GM20000 (cell line): ENCODE results near the gene AGO4.
A peak's percentile ranks its signal among the peaks of the same experiment; 100 is the strongest.
"Not testable (repeated sequence)": the region's sequence is repeated elsewhere in the genome, so short reads cannot be mapped to it uniquely, and the experiment has no call there.

Source experiments
- DNase-seq: peaks from one replicate; pipeline ENCODE4 v3.0.0; 2012; ENCODE audit warnings: low spot score
- TF ChIP-seq, protein P1 (sequence below): IDR thresholded peaks from 2 replicates; pipeline ENCODE4 v1.5.1; 2012; ENCODE audit warnings: mild to moderate bottlenecking, control low read depth; ENCODE audit errors: extremely low read depth, missing control alignments

The AGO4 gene

DNA sequence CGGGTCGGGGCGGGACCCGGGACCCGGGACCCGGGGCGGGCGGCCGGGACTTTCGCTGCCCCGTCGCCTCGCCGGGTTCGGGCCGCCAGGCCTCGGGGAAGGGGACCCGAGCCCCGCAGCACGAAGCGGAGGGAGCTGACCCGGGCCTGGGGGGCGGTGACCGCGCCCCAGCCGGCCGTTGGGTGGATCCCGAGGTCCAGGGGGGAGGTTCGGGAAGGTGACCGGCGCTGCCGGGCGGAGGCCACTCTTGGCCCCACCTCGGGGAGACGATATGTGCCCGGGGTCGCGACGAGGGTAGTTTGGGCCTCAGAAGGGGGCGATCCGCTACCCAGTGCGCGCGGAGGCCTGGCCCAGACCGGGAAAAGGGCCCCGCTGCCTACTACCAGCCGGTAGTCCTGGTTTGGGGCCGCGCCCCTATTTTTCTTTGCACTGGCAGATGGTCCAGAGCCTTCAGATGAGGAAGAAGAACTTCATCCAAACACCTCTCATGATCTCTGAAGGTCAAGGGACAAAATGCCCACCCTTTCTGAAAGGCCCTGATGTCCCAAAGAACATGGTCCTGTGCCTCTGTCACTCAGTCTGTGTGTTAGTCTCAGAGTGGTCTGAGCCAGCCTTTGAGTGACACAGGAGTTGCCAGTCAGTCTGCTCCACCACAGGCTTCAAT, 766 bp downstream of the AGO4 start:
- DNase-seq = peak; percentile 35
- TF ChIP-seq, protein P1, sequence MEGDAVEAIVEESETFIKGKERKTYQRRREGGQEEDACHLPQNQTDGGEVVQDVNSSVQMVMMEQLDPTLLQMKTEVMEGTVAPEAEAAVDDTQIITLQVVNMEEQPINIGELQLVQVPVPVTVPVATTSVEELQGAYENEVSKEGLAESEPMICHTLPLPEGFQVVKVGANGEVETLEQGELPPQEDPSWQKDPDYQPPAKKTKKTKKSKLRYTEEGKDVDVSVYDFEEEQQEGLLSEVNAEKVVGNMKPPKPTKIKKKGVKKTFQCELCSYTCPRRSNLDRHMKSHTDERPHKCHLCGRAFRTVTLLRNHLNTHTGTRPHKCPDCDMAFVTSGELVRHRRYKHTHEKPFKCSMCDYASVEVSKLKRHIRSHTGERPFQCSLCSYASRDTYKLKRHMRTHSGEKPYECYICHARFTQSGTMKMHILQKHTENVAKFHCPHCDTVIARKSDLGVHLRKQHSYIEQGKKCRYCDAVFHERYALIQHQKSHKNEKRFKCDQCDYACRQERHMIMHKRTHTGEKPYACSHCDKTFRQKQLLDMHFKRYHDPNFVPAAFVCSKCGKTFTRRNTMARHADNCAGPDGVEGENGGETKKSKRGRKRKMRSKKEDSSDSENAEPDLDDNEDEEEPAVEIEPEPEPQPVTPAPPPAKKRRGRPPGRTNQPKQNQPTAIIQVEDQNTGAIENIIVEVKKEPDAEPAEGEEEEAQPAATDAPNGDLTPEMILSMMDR = no peak

DNA sequence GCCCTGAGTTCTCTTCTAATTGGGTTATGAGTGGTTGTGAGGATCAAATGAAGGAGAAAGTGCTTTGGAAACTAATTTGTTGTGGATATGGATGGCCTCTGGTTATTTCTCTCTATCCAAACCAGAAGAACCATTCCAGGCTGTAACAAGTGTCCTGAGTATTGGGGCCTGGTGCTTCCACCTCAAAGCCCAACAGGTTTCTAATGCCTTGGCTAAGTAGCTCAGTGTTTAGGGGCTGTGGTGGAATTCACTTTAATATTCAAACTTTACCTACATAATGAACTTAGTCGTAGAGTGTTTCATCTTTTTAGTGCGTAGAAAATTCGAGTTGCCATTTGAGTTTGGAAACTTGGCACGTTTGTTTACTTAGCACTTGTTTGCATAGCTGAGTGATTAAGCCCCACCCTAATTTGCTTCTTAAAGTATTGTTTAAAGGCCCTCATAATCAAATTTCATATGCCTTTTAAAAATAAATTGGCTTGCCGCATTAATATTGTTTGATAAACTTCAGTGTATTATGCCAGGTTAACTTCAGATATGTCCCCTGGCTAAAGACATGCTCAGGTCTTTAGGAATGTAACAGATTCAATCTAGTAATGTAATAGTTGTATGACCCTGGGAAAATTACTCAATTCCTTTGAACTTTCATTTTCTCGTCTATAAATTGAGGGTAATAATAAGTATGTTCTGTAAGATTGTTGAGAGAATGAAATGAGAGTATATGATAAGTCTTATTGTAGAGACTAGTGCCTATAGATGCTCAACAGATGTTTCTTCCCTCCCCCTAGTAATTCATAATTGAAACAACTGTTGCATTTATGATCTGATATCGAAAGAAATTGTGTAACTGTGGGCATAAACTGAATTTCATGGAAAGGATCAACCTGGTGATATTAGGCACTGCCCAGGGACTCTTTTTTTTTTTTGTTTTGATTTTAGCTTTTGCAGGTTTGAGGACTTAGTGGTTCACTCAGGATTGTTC, 1.6 kb downstream of the AGO4 start:
- TF ChIP-seq, protein P1 = no peak
- no peak for DNase-seq

DNA sequence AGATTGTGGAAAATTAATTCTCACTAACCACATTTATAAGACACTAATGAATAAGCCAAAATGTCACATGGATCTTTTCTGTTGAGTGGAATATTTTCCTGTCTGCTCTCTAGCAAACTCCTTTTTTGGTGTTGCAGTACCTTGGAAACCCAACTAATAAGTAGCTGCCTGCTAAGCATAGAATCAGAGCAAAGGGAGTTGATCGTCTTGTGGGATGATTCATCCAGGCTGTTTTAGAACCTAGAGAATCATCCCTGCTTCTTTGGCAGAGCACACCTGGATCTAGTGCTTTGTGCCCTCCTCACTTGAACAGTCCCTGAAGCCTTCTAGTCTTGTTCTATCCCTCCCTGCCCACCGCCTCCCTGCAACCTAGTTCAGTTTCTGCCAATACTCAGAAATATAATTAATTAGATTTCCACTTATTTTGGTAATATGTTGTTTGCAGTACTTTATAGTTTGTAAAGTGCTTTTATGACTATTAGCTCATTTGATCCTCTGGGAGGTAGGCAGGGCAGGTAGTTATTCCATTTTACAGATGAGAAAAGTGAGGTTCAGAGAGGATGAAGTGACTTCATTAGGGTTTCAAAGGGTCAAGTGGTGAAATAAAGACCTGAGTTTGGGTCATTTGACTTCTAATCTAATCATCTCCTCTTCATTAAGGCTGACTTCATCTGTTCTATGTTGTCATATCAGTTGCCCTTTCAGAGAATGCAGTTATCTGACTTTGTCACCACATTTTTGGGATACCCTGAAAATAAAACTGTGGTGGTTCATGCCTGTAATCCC, 2.5 kb downstream of the AGO4 start:
- TF ChIP-seq, protein P1 = no peak
- DNase-seq = no peak

DNA sequence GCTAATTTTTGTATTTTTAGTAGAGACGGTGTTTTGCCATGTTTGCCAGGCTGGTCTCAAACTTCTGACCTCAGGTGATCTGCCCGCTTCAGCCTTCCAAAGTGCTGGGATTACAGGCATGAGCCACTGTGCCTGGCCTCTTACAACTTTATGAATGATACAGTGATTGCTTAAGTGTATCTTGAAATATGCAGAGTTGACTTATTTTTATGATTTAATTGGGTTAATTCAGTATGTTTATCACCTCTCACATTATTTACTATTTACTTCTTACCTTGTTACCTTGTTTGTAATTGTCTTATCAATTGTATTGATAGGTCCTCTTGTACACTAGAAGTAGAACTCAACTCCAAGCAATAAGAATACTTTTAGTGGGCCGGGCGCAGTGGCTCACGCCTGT, 4.9 kb downstream of the AGO4 start:
- not testable (repeated sequence) for DNase-seq

DNA sequence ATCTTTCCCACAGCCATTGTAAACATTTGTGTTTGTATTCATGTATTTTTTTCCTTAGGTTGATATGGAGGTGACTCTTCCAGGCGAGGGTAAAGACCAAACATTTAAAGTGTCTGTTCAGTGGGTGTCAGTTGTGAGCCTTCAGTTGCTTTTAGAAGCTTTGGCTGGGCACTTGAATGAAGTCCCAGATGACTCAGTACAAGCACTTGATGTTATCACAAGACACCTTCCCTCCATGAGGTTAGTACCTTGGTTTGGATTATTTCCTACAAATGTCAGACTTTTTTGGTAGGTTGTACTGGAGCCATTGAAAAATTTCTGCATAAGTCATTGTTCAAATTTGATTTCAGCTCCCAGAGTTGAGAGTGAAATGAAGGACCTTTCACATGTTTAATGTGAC, 17.4 kb downstream of the AGO4 start:
- TF ChIP-seq, protein P1 = no peak
- no peak for DNase-seq

DNA sequence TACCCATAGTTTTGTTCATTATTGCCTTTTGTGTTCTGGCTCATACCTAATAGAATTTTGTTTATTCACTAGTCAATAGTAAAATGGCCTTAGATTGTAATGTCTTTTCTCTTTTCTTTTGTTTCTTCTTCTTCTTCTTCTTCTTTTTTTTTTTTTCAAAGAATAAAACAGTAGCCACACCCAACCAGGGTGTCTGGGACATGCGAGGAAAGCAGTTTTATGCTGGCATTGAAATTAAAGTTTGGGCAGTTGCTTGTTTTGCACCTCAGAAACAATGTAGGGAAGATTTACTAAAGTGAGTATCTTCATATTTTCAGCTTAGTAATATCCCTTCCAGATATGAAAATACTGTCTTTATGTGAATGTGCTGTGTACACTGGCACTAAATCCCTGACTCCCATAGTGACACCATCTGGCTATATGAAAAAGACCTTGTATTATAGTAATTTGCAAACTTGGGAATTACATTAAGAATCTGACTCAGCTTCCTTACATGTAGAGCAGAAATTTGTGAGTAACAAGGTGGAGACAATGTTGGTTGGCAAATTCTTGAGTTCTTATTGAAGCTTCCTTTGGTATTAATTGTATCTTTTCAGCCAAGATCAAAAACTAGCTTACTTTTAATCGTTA, 24.6 kb downstream of the AGO4 start:
- DNase-seq = no peak

DNA sequence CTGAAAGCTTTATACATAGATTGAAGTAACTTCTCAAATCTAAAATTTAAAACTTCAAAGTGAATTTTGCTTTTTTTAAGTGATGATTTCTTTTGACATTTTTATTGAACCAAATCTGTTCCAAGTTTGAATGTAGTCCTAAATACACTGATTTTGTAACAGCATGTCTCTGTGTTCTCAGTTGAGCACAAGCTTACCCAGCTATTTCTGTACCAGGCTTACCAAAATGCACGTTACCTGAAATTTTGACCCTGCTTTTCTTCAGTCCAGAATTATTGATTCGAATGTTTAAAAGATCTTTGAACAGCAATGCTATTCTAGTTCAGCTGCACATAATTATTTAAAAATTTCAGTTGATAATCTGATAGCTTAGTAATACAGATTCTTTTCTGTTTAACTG, 25.6 kb downstream of the AGO4 start:
- DNase-seq = no peak
- TF ChIP-seq, protein P1 = no peak

More for the DNA sequence above, 24.6 kb downstream of the AGO4 start:
- TF ChIP-seq, protein P1 = no peak
